Urinary bladder (tissue), 4 donors: ENCODE measurements around the gene FAM78A. TPM values are rescaled to one million over a fixed set of nuclear protein-coding genes. Genes with fewer than 3 reads are reported as not detected.
A peak's percentile ranks its signal among the peaks of the same experiment; 100 is the strongest.

Experiments used
- DNase-seq: peaks from one replicate; pipeline ENCODE4 v3.0.0-alpha.2; 2015; ENCODE audit errors: extremely low spot score
- H3K27ac ChIP-seq: one replicate; pipeline ENCODE4 v1.5.1; 2013; ENCODE audit warnings: low read depth, mild to moderate bottlenecking, moderate library complexity
- H3K36me3 ChIP-seq: one replicate; pipeline ENCODE4 v1.6.1; 2013; ENCODE audit warnings: mild to moderate bottlenecking, moderate library complexity; ENCODE audit not compliant: insufficient read depth
- H3K4me1 ChIP-seq: one replicate; pipeline ENCODE4 v1.6.1; 2013; ENCODE audit warnings: mild to moderate bottlenecking, moderate library complexity; ENCODE audit not compliant: insufficient read depth
- H3K4me3 ChIP-seq: one replicate; pipeline ENCODE4 v1.5.1; 2013; ENCODE audit warnings: low read depth, low read length
- WGBS: extraction: QIAGEN DNeasy Blood & Tissue Kit; methylation state at CpG from one replicate; pipeline ENCODE4 v1.1.7; 2013; 5-methylcytosine and 5-hydroxymethylcytosine counted together
- polyA plus RNA-seq: library from polyadenylated mRNA; stranded (reverse); fragments of 200-250 nt; gene quantifications from one replicate; pipeline ENCODE4 v1.2.3, GENCODE V29; 2013
- total RNA-seq: library from RNA; depleted of rRNA; stranded (reverse); fragments of >200 nt; gene quantifications from one replicate; pipeline ENCODE4 v1.2.3, GENCODE V29; 2014
- donor health status: healthy with polysubstance abuse.
- donor health status: healthy.

Gene FAM78A
- total and polyA plus RNA-seq, 2 donors = 1.9 to 3.1 TPM

DNA sequence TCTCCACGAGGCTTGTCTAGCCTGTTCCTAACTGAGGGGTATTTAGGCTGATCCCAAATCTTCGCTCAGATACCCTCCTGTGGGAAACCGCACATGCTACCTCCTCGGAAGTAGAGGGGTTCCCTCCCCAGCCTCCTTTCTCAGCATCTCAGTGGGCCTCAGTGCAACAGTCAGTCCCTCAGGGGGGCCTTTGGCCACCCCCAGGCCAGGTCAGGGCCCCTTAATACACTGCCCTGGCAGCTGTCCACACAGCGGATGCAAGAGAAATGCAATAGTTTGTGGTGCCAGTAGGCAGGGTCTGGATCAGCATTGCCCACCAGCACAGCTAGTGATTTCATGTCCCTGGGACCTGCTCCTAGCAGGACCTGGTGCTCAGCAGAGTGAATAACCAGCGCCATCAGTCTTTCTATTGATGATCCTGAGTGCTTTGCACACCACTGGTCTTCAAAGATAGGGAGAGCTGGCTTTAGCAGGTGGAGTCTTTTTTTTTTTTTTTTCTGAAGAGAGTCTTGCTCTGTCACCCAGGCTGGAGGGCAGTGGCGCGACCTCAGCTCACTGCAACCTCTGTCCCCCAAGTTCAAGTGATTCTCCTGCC is 20.7 kb upstream of the FAM78A start:
- WGBS = 89% methylated on average over 8 of the region's 8 CpGs
- no peaks in the 10 kb centered on the region for H3K4me1 ChIP-seq
- no peak overlapping the region for H3K27ac ChIP-seq

DNA sequence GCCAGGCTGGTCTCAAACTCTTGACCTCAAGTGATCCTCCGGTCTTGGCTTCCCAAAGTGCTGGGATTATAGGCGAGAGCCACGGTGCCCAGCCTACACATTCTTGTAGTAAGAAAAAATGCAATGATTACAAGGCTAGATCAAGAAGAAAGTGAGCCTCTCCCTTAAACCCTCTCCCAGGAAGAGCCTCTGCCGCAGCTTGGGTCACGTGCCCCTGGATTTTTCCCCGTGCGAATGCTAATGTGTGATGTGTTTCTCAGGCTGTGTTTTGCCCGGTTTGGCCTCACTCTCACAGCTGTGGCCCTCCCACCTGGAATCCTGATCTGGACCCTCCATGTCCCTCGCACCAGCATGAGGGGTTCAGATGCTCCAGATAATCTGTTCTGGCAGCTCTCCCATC is 20.1 kb upstream of the FAM78A start:
- WGBS = 75% methylated on average over 9 of the region's 9 CpGs
- no peak for DNase-seq
- H3K4me1 ChIP-seq = no peaks in the 10 kb centered on the region
- H3K27ac ChIP-seq = no peak overlapping the region
- no peak overlapping the region for H3K4me3 ChIP-seq
- no peaks in the 10 kb centered on the region for H3K36me3 ChIP-seq

More for the DNA sequence above, 20.7 kb upstream of the FAM78A start:
- DNase-seq = no peak
- H3K4me3 ChIP-seq = no peak overlapping the region
- no peaks in the 10 kb centered on the region for H3K36me3 ChIP-seq

DNA sequence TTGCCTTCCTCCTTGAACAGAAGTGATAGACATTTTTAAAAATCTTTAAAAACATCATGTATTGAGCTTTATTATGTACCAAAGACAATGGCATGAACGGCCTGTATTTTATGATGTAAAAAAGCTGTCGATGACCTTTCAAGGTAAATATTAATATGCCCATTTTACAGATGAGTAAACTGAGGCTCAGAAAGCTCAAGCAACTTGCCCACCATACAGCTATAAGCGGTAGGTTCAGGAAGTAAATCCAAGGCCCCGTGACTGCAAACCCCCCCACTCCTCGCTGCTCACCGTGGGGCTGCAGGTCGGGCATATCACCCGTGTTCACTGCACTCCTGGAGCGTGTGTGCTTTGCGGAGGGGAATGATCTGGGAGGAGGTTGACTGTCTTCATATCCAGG is 16.6 kb upstream of the FAM78A start:
- DNase-seq = no peak
- whole genome bisulfite sequencing = 92% methylated on average over 10 of the region's 10 CpGs
- Histone ChIP-seq H3K4me3 (no peak overlapping the region), H3K36me3 (no peaks in the 10 kb centered on the region), H3K27ac (no peak overlapping the region), H3K4me1 (no peaks in the 10 kb centered on the region)

DNA sequence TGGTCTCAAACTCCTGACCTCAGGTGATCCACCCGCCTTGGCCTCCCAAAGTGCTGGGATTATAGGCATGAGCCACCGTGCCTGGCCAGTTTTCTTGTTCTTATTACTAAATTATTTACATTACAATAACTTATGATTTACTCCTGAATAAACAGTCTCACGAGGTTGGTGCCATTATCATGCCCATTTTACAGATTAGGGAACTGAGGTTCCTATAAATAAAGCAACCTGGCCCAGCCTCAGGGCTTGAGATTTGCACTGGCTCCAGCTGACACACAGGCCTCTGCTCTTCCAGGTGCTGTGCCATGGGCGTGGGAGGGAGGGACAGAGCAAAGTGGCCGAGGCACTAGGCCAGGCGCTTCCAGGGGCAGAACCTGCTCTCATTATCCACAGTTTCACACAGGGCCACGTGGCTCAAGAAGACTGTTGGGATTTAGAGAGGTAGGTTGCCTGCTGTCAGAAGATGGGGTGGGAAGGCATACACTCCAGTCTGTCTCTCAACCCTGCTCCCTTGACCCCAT is 15.5 kb upstream of the FAM78A start:
- H3K27ac ChIP-seq = no peak overlapping the region
- no peaks in the 10 kb centered on the region for H3K36me3 ChIP-seq
- whole genome bisulfite sequencing = 82% methylated on average over 7 of the region's 7 CpGs
- no peaks in the 10 kb centered on the region for H3K4me1 ChIP-seq
- H3K4me3 ChIP-seq = no peak overlapping the region
- no peak for DNase-seq

DNA sequence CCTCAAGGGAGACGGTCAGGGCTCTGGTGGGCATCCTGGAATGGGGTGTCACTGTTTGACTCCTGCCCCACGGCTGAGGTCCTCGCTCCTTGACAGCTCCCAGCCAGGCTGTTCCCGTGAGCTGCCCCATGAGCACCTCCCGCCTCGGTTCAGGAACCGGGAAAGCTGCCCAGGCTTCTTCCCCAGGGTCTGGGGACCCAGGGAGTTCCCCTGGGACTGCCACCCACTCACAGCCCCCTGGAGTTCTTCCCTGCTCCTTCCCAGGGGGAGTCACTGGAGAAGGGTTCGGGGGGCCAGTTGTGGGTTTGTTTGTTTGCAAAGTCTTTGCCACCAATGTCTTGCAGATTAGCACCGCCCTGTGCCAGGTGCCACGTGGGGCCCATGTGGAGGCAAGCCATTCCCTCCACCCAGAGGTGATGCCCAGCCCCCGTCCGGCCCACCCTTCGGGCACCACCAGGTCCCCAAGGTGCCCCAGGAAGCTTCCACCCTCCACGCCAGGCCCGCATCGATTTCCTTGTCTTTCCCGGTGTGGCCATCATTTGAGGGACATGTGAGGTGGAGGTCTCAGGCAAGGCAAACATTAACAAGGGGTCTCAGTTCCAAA is 14.6 kb upstream of the FAM78A start:
- Histone ChIP-seq H3K27ac (no peak overlapping the region), H3K36me3 (no peaks in the 10 kb centered on the region), H3K4me3 (peak overlapping the region; percentile 46), H3K4me1 (no peaks in the 10 kb centered on the region)
- DNase-seq = no peak
- WGBS = 82% methylated on average over 17 of the region's 17 CpGs

DNA sequence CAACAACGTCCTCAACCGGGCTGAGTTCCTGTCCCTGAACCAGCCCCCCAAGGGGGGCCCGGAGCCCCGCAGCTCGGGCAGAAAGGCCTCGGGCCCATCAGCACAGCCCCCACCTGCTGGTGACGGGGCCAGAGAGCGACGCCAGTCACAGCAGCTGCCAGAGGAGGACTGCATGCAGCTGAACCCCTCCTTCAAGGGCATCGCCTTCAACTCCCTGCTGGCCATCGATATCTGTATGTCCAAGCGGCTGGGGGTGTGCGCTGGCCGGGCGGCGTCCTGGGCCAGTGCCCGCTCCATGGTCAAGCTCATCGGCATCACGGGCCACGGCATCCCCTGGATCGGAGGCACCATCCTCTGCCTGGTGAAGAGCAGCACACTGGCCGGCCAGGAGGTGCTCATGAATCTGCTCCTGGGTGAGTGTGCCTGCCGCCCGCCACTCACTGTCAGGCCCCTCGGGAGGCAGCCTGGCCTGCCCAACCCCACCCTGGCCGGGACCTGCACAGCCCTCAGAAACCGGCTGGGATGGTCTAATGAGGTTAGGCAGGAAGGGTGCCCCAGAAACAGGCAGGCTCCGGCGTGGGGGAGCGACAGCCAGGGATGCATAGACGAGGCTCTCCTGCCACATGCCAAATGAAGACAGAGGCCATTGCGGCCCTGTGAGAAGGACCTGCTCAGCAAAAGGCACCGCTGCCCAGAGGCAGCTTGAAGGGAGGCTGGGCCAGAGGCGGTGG is 13.9 kb upstream of the FAM78A start:
- no peaks in the 10 kb centered on the region for H3K4me1 ChIP-seq
- H3K27ac ChIP-seq = no peak overlapping the region
- 63% methylated on average over 34 of the region's 34 CpGs for WGBS

DNA sequence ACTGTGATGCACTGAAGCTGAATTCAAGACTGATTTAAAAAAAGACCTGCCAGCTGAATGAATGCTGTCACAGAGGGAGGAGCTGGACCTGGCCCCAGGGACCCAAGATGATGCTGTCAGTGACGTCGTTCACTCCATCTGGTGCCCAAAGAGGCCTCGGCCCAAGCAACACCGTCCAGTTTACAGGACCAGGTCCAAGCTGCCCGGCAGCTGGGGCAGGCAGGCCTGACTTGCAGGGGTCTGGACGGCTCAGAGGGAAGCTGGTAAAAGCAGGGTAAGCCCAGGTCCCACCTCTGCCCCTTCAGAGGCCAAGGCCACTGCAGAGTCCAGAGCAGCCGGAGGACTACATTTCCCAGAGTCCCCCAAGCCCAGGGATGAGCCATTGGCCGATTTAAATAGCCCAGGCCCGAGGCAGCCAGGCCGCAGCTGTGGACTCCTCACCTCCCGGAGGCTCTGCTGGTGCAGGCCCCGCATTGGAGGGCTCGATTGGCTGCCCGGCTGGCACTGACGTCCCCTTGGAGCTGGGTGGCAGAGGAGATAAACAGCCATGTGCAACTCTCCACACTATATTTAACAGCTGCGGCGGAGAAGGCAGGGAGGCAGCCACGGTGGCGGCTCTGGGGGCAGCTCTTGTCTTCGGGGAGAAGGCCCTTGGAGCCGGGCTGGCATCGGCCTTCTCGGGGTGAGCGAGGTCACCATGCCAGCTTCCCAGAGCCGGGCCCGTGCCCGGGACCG is 13.2 kb upstream of the FAM78A start, which contains the start of gene PLPP7:
PLPP7 (plus strand) TSS at position 423 of the 735 bp plus-strand sequence; CDS start at position 698, 275 bp downstream.
- 39% methylated on average over 28 of the region's 28 CpGs for WGBS
- DNase-seq = no peak
- H3K27ac ChIP-seq = no peak within 1 kb of the TSS
- H3K36me3 ChIP-seq = no peaks in the 10 kb centered on the region
- H3K4me1 ChIP-seq = no peaks in the 10 kb centered on the region
- H3K4me3 ChIP-seq = peak within 1 kb of the TSS; percentile 46

More for the DNA sequence above, 13.9 kb upstream of the FAM78A start:
- DNase-seq = no peak
- H3K4me3 ChIP-seq = peak overlapping the region; percentile 46
- no peaks in the 10 kb centered on the region for H3K36me3 ChIP-seq

DNA sequence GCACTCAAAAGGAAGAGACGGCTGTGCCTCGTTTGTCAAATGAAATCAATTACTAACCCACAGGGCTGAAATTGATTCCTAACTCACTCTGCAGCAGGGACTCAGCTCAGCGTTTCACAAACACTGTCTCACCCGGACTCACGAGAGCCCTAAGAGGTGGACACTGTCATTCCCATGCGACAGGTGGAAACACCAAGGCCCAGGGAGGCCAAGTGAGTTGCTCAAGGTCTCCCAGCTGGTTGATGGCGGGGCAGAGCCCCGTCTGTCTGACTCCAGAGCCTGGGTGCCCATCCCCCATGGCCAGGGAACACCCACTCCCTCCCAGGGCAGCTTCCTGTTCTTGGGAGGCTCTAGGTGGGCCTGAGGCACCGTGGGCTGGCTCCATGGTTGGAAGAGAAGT is 11.9 kb upstream of the FAM78A start:
- no peaks in the 10 kb centered on the region for H3K36me3 ChIP-seq
- WGBS = 83% methylated on average over 9 of the region's 9 CpGs
- H3K4me3 ChIP-seq = no peak overlapping the region
- DNase-seq = no peak
- no peaks in the 10 kb centered on the region for H3K4me1 ChIP-seq
- H3K27ac ChIP-seq = no peak overlapping the region

DNA sequence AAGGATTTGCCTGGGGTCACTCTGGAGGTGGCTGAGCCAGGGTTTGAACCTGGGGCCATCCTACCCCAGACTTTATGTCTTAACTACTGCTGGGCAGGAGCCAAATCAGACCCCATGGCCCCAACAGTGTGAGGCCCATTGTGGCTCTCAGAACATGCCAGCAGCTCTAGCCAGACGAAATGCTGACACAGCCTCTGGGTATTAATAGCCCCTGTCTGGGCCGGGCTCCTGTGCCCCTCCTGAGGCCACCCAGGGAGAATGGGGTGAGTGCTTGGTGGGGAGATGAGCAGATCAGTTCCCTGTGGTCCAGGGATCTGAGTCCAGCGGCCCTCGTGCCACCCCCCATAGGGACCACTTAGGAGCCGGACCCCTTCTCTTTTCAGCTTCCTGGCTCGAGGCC is 11.0 kb upstream of the FAM78A start:
- Histone ChIP-seq H3K4me3 (no peak overlapping the region), H3K36me3 (no peaks in the 10 kb centered on the region), H3K27ac (no peak overlapping the region), H3K4me1 (no peaks in the 10 kb centered on the region)
- no peak for DNase-seq
- WGBS = 79% methylated on average over 6 of the region's 6 CpGs

DNA sequence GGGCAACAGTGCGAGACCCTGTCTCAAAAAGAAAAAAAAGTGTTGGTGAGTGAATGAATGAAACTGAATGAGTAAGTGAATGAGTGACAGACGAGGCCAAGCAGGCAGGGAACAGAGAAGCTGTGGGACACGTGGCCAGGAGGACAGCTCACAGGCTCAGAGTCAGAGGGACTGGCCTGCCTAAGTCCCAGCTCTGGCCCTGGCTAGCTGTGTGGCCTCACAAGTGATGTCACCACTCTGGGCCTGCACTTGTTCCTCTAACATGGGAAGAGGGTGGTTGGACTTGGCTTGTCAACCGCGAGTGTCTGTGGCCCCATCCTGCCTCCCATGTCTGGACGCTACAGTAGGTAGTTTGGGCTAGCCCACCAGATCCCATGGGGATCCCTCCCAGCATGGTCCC is 8.5 kb upstream of the FAM78A start:
- WGBS = 93% methylated on average over 6 of the region's 6 CpGs
- H3K27ac ChIP-seq = no peak overlapping the region
- DNase-seq = no peak
- no peaks in the 10 kb centered on the region for H3K4me1 ChIP-seq
- H3K4me3 ChIP-seq = no peak overlapping the region
- H3K36me3 ChIP-seq = no peaks in the 10 kb centered on the region

DNA sequence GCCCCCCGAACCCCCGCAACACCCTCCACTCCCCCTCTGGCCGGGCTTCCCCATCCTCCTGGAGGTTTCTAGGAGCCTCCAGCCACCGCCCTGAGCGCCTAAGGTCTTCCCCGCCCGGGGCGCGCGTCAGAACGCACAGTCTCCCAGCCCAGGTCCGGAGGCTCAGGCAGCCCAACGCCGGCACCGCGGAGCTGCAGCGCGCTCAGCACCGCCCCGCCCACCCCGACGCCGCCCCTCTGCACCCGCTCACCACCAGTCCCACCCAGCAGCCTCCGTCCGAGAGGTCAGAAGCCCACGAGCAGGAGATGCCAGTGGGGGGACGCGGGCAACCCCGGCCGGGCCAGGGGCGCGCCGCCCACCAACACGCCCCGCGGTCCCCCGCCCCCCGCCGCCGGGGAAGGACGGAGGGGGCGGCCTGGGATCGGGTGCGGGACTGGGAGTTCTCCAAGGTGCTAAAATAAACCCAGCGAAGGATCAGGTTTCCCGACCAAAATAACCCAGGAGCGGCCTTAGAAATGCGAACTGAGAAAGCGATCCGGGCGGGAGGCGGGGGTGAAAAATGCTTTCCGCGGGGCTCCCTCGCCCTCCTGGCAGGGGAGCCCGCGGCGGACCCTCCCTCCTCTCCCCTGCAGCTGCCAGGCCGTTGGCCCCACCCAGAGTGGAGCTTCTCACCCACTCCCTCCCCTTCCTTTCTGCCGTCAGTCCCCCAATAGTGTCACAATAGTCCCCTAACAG is 6.5 kb upstream of the FAM78A start:
- peak overlapping the region; percentile 23 for H3K4me3 ChIP-seq
- H3K27ac ChIP-seq = no peak overlapping the region
- WGBS = 4% methylated on average over 61 of the region's 61 CpGs
- H3K4me1 ChIP-seq = no peaks in the 10 kb centered on the region
- DNase-seq = no peak
- H3K36me3 ChIP-seq = no peaks in the 10 kb centered on the region

DNA sequence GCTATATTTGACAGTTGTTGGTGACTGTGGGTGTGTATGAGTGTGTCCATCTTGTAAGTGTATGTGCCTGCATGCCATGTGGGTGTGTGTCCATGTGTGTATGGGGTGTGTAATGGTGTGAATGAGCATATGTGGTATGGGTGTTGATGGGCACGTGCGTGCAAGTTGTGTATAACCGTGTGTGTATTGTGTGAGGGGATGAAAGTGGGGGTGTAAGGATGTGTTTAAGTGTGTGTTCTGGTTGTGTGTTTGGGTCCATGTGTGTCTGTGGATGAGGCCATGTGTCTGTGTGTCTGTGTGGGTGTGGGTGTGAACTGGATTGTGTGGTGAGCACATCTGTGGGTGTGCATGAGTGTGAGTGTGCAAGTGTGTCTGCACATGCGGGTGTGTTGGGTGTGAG is 5.9 kb upstream of the FAM78A start:
- H3K4me3 ChIP-seq = no peak overlapping the region
- WGBS = 81% methylated on average over 4 of the region's 4 CpGs
- H3K27ac ChIP-seq = no peak overlapping the region
- no peak for DNase-seq
- no peaks in the 10 kb centered on the region for H3K4me1 ChIP-seq
- H3K36me3 ChIP-seq = no peaks in the 10 kb centered on the region
